Astrocyte of the spinal cord (primary cell): Measurements from ENCODE around the gene MARVELD3.

ENCODE experiments used
- DNase-seq: peaks from one replicate; pipeline ENCODE4 v3.0.0; 2011; ENCODE audit warnings: low read depth, low spot score
- H3K4me3 ChIP-seq: 2 replicates; pipeline ENCODE4 v1.5.1; 2011; ENCODE audit warnings: low read depth, mild to moderate bottlenecking, low read length, moderate library complexity
- CTCF ChIP-seq: IDR thresholded peaks from 2 replicates; pipeline ENCODE4 v1.5.1; 2012; ENCODE audit warnings: low read depth, mild to moderate bottlenecking, low read length, inconsistent platforms
- in situ Hi-C: cut with HindIII; loops from 2 replicates; pipeline ENCODE4 v1.10.0; 2017; ENCODE audit warnings: low sequenced_read_pairs

The MARVELD3 gene

DNA sequence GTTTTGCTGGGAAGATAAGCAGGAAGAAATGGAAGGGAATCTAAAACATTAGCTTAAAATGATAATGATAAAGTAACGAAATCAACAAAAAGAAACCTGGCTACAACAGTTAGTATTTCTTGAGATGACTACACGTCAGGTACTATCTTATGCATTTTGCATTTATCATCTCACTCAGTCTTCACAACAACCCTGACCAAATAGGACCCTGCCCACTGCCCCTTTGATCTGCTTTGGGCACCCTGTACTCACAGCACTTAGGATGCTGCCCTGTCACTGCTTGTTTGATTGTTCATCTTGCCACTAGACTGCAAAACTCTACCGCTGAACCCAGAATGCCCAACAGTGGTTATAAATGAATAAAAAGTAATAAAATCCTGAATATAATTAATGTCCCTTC, 45.2 kb downstream of the MARVELD3 start:
- in situ Hi-C loops = no loop called here
- no peak for TF ChIP-seq CTCF
- DNase-seq = no peak
- no peak overlapping the region for H3K4me3 ChIP-seq

GRCh38 chr16:71672125-71672524, 46.1 kb downstream of the MARVELD3 start:
- in situ Hi-C loops = no loop called here
- DNase-seq = no peak
- no peak for TF ChIP-seq CTCF

GRCh38 chr16:71672803-71673581, 47.0 kb downstream of the MARVELD3 start:
- no peak for DNase-seq
- no peak overlapping the region for H3K4me3 ChIP-seq
- in situ Hi-C loops = no loop called here
- TF ChIP-seq CTCF = no peak

More at GRCh38 chr16:71672125-71672524, 46.1 kb downstream of the MARVELD3 start:
- H3K4me3 ChIP-seq = no peak overlapping the region

- in situ Hi-C loops = no loop called here
- no peak overlapping the region for H3K4me3 ChIP-seq
- DNase-seq = no peak
- no peak for TF ChIP-seq CTCF
These were observed 47.6 kb downstream of the MARVELD3 start for GRCh38 chr16:71673582-71673973.

- no peak overlapping the region for H3K4me3 ChIP-seq
- DNase-seq = no peak
- TF ChIP-seq CTCF = no peak
- in situ Hi-C loops = no loop called here
These were observed 48.2 kb downstream of the MARVELD3 start for GRCh38 chr16:71674229-71674628.

DNA sequence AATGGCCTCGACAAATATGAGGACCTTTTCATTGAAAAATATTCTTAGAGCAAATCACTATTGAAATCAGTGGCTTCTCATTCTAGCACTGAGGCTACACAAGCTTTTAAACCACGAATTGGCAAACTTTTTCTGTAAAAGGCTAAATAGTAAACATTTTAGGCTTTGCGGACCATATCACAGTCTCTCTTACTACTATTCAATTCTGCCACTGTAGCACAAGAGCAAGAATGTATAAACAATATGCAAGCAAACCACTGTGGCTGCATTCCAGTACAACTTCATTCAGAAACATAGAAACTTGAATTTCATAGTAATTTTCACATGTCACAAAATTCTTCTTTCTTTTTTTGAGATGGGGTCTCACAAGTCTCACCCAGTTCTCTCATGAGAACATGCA, 49.4 kb downstream of the MARVELD3 start:
- no peak for DNase-seq
- no peak for TF ChIP-seq CTCF
- no peak overlapping the region for H3K4me3 ChIP-seq
- in situ Hi-C loops = no loop called here

GRCh38 chr16:71676236-71676635, 50.3 kb downstream of the MARVELD3 start:
- in situ Hi-C loops = no loop called here
- no peak for TF ChIP-seq CTCF
- DNase-seq = no peak

More at GRCh38 chr16:71676236-71676635, 50.3 kb downstream of the MARVELD3 start:
- H3K4me3 ChIP-seq = no peak overlapping the region
